ENCODE measurements around the gene TEX55. TPM values are rescaled to one million over a fixed set of nuclear protein-coding genes. Genes with fewer than 3 reads are reported as not detected.

Gene TEX55
- total RNA-seq, 1 donor from 2014 or later = not detected

GRCh38 chr3:119181765-119182164 lies 35.8 kb downstream of the TEX55 start:
- intact Hi-C loops (cut with DNase I) = no loop called here
- Histone ChIP-seq H3K4me3 (no peak overlapping the region), H3K27me3 (no peaks in the 10 kb centered on the region), H3K36me3 (no peaks in the 10 kb centered on the region), H3K4me1 (no peaks in the 10 kb centered on the region), H3K27ac (no peak overlapping the region), H3K9me3 (no peaks in the 10 kb centered on the region)
- ATAC-seq (peak; percentile 17), DNase-seq (no peak)
- TF ChIP-seq CTCF (IDR thresholded peaks at IDR 0.05) = no peak

- ATAC-seq = no peak
- Histone ChIP-seq H3K9me3 (no peaks in the 10 kb centered on the region), H3K4me3 (no peak overlapping the region), H3K36me3 (no peaks in the 10 kb centered on the region), H3K27me3 (no peaks in the 10 kb centered on the region), H3K27ac (no peak overlapping the region), H3K4me1 (no peaks in the 10 kb centered on the region)
- no peak for DNase-seq
- TF ChIP-seq CTCF (IDR thresholded peaks at IDR 0.05) = no peak
- intact Hi-C loops (cut with DNase I) = no loop called here
Measured at GRCh38 chr3:119184111-119184510, 38.1 kb downstream of the TEX55 start.

GRCh38 chr3:119184796-119185570 lies 39.0 kb downstream of the TEX55 start:
- no peaks in the 10 kb centered on the region for H3K27me3 ChIP-seq
- no peaks in the 10 kb centered on the region for H3K4me1 ChIP-seq
- H3K4me3 ChIP-seq = no peak overlapping the region
- H3K27ac ChIP-seq = no peak overlapping the region
- ATAC-seq (no peak), DNase-seq (no peak)
- H3K9me3 ChIP-seq = no peaks in the 10 kb centered on the region
- intact Hi-C loops (cut with DNase I) = no loop called here
- TF ChIP-seq CTCF (IDR thresholded peaks at IDR 0.05) = no peak
- H3K36me3 ChIP-seq = no peaks in the 10 kb centered on the region

DNA sequence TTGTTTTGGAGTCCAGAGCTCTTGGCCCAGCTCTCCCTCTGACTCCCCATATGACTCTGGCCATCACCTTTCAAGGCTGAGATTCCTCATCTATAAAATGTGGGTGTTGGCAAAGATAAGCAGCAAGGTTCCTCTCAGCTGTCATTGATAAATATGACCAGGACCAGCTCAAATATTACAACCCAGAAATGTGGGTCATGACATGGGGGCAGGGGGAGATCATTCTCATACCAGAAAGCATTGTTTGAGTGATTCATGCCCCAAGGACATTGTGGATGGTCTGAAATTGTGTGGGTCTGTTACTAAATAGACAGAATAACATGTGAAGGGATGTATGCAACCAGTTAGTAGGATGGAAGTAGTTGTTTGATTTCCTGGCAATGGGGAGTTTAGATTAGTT lies 41.3 kb downstream of the TEX55 start:
- no peaks in the 10 kb centered on the region for H3K4me1 ChIP-seq
- DNase-seq = no peak
- no peaks in the 10 kb centered on the region for H3K9me3 ChIP-seq
- intact Hi-C loops (cut with DNase I) = no loop called here
- H3K36me3 ChIP-seq = no peaks in the 10 kb centered on the region
- H3K4me3 ChIP-seq = no peak overlapping the region
- TF ChIP-seq CTCF (IDR thresholded peaks at IDR 0.05) = no peak
- no peak overlapping the region for H3K27ac ChIP-seq
- ATAC-seq = no peak
- H3K27me3 ChIP-seq = no peaks in the 10 kb centered on the region

DNA sequence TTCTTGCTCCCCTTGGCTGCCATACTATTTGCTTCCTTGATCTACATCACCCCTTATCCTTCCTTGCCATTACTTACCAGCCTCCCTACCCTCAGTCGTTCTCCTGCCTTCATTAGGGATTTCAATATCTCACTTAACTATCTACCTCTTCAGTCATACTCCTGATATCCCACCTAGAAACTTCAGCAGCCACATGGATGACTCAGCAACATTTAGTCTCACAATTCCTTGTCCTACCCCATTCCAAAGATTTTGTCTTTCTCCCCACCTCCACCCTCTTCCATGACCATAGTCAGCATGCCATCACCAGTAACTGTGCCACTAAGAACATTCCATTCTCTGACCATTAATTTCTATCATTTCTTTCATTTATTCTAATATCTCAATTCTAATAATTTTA lies 45.8 kb downstream of the TEX55 start:
- intact Hi-C loops (cut with DNase I) = no loop called here
- Histone ChIP-seq H3K27me3 (no peaks in the 10 kb centered on the region), H3K4me3 (no peak overlapping the region), H3K9me3 (no peaks in the 10 kb centered on the region), H3K4me1 (no peaks in the 10 kb centered on the region), H3K27ac (no peak overlapping the region), H3K36me3 (no peaks in the 10 kb centered on the region)
- TF ChIP-seq CTCF (IDR thresholded peaks at IDR 0.05) = no peak
- DNase-seq (no peak), ATAC-seq (no peak)

All from upper lobe of right lung (tissue), 1 donor.